ENCODE results near the gene LYPD6B.
A peak's percentile ranks its signal among the peaks of the same experiment; 100 is the strongest.

The LYPD6B gene

GRCh38 chr2:149047118-149047517 lies 8.6 kb downstream of the LYPD6B start:
- DNase-seq, result no peak

- no peak for DNase-seq
These were observed 10.6 kb downstream of the LYPD6B start for GRCh38 chr2:149049142-149049541.

DNA sequence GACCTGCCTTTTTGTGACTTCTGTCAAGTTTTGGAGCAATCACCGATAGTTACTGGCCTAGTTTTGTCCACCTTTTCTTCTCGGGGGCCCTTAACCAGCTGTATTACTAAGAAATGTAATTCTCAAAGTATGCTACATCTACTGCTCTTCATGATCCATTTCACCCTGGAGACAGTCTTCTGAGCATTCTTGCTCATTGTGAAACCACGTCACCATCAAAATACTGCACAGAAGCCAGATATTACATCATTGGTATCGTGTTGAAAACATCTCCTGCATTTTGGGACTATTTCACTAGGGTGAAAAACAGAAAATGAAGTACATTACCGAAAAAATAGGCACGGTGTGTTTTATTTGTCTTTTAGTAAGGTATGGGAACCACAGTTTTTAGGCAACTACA lies 11.7 kb downstream of the LYPD6B start:
- DNase-seq, result no peak

- DNase-seq, result no peak
These were observed 17.3 kb downstream of the LYPD6B start for GRCh38 chr2:149055751-149056150.

DNA sequence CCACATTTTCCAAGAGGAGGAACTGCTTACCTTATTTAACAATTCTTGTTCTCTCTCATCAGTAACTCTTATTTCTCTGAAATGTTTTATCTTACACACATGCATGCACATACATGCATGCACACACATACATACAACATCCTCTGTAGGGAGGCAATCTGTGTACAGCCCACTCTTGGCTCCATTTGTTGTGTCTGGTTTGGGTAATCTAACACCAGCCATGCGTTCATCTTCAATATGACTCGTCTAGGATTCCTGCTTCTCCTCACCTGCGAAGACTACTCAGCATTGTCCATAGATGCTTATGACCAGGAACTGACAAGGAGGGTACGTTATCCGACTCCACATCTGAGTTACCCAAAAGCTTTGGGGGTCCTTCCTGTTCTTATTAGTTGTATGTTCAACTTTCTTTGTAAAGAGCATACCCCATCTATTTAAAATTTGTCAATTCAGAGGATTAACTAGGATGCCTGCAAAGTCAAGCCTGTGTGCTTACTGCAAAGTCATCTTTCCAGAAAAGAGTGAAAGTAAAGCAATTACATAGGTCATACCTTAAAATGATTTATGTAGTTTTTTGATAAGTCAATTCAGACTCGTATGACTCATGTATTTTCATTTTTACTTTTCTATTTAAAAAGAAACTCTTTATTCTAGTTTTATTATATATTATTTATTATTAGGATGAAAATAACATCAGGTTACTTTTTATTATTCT lies 18.2 kb downstream of the LYPD6B start:
- DNase-seq, result no peak

- DNase-seq, result no peak
These were observed 18.9 kb downstream of the LYPD6B start for GRCh38 chr2:149057401-149057800.

- no peak for DNase-seq
These were observed 20.4 kb downstream of the LYPD6B start for GRCh38 chr2:149058936-149059335.

DNA sequence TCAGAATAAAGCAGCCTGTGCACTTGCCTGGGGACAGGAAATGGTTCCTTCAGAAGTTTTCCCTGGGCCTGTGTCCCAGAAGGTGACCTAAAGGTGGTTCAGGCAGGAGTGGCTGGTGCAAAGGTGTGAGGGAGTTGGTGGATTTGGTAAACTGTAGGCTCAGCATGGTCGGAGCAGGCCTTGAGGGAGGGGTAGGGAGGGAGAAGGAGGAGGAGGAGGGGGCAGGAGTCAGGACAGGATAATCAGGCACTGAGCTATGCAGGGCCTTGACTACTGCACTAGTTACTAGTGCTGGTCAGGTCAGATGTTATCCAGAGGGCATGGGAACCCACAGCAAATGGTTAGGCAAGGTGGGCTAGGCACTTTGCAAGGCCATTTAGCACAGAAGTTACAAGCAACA lies 21.3 kb downstream of the LYPD6B start:
- DNase-seq, result no peak

DNA sequence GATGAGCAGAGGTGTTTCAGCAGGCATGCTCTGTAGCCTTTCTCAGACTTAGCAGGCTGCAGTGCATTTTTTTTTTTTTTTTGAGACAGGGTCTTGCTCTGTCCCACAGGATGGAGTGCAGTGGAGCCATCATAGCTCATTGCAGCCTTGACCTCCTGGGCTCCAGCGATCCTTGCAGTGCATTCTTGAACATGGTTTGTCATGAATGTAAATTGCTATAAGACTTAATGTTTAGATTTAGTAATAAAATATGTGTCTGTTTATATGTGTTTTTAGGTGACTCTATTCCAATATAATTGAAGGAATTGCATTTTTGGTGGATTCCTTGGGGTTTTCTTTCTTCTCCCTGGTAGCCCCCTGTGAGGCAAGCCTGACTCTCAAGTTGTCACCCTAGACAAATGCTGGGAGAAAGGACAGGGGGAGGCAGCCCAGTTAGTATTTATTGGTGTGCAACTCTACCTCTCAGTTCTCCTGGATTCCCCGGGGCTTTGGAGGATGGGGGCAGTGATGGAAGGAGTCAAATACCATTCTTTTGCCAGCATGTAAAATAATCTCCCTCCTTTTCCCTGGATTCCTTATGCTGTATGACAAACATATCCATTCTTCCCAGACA lies 22.7 kb downstream of the LYPD6B start:
- no peak for DNase-seq

DNA sequence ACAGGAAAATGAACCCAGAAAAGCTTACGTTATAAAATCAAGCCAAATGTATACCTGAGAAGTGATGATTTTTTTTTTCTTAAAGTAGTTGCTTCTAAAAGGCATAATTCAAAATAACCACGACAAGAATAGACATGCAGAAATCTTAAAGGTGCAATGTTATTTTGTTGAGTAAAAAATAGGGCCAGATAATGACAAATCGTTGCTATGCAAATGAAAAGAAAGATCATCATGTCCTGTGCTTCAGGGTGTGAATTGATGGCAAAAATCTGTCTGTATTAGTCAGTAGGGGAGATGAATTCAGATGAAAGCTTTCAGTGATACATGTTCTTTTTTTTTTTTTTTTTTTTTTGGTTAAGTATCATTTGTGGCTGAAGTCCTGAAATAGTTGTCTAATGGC lies 24.0 kb downstream of the LYPD6B start:
- DNase-seq, result no peak

DNA sequence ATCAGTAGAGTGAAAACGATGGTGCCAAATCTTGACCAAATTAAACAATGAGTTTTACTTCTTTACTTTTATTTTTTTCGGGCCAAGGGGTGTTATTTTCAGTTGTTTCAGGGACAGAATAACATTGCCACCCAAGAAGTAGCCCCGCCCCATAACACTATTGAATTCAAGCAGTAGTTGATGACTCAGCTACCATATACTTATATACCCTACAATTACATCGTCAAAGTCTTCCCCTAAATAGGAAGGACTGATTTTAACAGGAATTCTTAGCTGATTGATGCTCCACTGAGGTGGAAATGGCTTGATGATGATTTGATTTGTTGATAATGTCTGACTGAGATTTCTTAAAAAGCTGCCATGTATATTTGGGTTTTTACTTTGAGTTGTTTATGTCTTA lies 24.7 kb downstream of the LYPD6B start:
- DNase-seq, result no peak

DNA sequence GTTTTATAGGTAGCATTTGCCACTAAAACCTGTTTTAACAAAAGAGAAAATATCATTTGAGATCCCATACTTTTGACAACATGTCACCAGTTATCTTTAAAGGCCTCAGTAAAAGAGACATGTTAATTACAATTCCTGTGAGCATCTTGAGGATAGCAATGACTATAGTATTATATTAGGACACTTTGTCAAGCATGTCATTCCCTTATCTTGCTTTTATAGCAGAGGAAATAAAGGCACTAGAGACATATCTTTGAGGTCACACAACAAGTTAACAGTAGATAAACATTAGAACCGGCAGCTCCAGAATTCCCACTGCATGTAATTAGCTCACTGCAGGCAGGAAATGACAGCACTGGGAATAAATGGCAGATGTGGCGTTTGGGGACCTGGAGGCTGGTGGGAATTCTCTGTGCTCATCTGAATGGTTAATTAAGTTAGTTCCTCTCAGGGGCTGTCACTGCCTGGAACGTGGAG lies 25.9 kb downstream of the LYPD6B start:
- DNase-seq, result no peak

GRCh38 chr2:149064856-149065630 lies 26.5 kb downstream of the LYPD6B start:
- no peak for DNase-seq

DNA sequence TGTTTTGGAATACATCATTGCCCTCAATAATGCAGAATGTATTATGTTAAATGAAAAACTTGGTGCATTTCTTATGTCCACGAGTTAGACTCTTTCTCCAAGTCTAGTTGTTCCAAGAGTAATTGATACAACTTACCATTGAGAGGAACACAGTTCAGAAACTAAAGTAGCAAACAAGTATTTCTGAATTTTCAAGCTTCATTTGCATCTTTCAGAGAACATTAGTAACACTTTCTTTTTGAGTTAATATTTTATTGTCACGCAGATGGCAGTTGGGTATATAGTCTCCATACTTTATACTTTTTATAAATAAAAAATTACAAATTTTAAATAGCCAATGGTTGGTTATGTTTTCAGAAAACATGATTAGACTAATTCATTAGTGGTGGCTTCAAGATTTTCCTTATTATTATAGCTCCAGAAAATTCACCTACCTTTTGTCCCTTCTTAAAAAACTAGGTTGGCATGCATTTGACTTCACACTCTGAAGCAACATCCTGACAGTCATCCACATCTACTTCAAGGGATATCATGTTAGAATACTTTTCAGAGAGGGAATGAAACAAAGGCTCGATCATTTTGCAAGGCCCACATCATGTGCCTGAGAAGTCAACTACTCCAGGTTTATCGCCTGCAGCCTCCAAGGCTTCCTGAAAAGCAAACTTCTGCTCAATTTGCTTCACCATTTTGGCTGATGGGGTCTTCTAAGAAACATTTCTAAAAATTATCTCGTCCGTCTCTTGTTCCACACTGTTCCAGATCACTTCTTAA lies 29.9 kb downstream of the LYPD6B start:
- DNase-seq, result no peak

GRCh38 chr2:149068996-149069888 lies 30.7 kb downstream of the LYPD6B start:
- peak; percentile 33 for DNase-seq

DNA sequence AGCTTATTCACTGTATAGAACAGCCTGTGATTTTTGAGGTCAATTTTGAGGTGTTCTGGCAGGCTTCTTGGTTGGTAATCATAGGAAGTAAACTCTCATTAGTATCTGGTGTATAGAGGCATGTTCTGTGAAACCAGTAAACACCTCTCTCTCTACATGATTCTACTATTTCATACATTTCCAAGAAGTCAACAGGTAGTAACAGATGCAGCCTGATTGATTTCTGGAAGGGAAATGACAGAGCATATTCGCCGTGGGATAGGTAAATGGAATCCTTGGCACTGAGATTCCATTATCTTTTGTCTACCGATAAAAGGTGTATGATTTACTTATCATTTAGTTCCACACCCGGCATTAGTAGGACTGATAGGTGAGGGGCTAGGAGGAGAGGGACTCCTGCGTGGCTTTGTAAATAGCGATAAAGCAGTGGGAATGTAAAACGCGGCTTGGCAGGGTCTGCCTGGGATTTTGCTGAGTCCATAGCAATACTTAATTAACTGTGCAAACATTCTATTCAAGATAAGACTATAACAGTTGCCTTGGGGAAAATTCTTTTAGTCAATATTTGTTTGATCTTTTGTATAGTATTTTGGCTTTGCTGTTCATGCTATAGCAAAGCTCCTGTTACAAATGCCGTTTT lies 32.3 kb downstream of the LYPD6B start:
- DNase-seq, result no peak

DNA sequence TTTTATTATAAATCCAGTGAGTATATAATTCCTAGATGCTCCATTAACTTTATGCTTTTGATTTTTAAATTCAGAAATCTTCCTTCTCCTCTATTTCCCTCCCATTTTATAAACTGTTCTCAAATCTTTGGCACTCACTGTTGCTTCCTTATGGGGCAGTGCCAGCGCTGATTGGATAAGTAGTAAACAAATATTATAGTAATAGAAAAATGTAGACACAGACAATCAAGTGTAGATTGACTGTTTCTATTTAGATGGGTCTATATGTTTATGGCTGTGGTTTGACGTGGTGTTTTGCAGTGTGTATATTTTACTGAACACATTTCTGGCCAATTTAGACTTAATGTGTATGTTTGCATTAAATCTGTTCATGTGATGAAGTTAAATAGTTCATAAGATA lies 36.6 kb downstream of the LYPD6B start:
- no peak for DNase-seq

DNA sequence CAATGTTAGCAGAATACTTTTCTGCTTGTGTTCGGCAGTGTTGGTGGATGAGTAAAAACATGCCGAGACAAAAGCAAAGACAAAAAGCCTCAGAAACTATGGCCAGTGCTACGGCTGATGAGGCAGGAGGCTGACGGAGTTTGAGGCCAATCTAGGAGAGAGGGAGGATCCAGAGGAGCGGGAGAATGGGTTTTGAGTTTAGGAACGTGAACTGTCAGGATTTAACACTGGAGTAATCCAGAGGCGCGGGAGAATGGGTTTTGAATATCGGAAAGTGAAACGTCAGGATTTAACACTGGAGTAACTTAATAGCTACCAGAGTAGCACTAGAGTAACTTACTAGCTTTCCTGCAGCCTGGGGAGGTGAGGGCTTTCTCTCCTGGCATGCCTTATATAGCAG lies 37.4 kb downstream of the LYPD6B start:
- no peak for DNase-seq

DNA sequence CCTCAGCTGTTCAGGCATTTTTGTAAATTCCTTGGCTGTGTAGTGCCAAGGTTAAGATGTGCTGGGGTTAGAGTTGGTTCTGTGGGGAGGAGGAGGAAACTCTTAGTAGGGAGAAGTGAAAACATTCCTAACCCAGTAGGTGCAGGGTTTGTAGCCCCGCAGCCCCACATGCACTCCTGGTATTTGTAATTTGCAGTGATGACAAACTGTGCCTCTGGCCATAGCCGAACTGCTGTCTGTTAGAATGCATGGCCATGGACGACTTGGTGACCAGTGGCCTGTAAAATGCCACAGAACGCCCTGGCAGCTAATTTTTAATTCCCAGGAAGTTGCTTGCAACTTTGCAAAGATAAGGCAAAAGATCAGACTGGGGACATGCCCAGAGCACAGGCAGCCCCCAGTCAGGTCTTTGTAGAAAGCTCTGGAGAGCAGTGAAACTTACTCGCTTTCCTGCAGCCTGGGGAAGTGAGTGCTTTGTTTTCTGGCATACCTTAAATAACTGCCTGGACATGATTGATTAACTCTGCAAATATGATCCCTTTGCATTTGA lies 38.4 kb downstream of the LYPD6B start:
- DNase-seq, result no peak

GRCh38 chr2:149077861-149078260 lies 39.4 kb downstream of the LYPD6B start:
- no peak for DNase-seq

- DNase-seq, result no peak
These were observed 41.6 kb downstream of the LYPD6B start for GRCh38 chr2:149080099-149080498.

Measured in CD4-positive, alpha-beta T cell treated with Interleukin-4 for 4 hours (primary cell).